ENCODE results near the gene KLHDC10.

KLHDC10 gene

DNA sequence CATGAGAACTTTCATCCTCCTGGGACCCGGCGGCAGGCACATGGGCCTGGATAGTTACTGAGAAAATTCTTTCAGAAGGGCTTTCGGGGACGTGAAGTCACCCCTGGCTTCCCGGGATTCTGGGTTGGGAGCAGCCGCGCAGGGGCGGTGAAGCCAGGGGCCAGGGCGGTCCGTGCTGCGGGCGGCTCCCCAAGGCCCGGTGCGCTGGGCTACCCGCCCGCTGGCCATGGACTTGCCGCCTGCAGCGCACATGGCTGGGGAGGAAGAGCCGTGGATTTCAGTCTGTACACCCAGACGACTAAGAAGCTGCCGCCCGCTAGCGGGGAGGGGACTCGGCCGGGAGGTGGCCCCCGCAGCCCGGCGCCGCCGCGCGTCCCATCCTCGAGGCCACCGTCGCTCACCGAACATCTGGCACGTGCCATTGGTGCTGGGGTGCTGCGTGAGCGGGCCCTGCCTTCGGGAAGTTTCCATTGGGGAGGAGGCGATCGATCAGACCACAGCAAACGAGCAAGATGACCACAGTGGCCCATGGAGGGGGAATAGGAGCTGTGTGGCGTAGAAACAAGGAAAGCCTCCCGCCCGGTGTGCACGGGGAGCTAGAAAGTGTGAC, 70.3 kb downstream of the KLHDC10 start:
- TF ChIP-seq, protein P1, sequence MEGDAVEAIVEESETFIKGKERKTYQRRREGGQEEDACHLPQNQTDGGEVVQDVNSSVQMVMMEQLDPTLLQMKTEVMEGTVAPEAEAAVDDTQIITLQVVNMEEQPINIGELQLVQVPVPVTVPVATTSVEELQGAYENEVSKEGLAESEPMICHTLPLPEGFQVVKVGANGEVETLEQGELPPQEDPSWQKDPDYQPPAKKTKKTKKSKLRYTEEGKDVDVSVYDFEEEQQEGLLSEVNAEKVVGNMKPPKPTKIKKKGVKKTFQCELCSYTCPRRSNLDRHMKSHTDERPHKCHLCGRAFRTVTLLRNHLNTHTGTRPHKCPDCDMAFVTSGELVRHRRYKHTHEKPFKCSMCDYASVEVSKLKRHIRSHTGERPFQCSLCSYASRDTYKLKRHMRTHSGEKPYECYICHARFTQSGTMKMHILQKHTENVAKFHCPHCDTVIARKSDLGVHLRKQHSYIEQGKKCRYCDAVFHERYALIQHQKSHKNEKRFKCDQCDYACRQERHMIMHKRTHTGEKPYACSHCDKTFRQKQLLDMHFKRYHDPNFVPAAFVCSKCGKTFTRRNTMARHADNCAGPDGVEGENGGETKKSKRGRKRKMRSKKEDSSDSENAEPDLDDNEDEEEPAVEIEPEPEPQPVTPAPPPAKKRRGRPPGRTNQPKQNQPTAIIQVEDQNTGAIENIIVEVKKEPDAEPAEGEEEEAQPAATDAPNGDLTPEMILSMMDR (IDR thresholded peaks at IDR 0.05; ENCODE audit: borderline replicate concordance, extremely low read depth, low read length, poor library complexity, severe bottlenecking) = no peak
- no peak for TF ChIP-seq EZH2 (IDR thresholded peaks at IDR 0.05; ENCODE audit: borderline replicate concordance, low read depth, low read length, severe bottlenecking)
- H2AFZ ChIP-seq (ENCODE audit: low read depth, low read length) = no peak overlapping the region
- no peak for DNase-seq
- H3K79me2 ChIP-seq (ENCODE audit: insufficient read depth, low read length) = no peaks in the 10 kb centered on the region
- H3K4me3 ChIP-seq (ENCODE audit: low read depth in 1 of 2, low read length in 2 of 2) = no peak overlapping the region
- H3K9me3 ChIP-seq (ENCODE audit: insufficient read depth, low read length, severe bottlenecking) = no peaks in the 10 kb centered on the region
- H3K36me3 ChIP-seq (ENCODE audit: insufficient read depth, low read length) = peaks cover 31% of the 10 kb centered on the region
- ATAC-seq (ENCODE audit: insufficient read depth, low read depth) = no peak
- no peak overlapping the region for H3K9ac ChIP-seq (ENCODE audit: low read depth, low read length)
- 0 out of 2 replicates have a peak, but pooled peaks cover 4% of the 10 kb centered on the region for H4K20me1 ChIP-seq (ENCODE audit: insufficient read depth, low read length)
- no peak overlapping the region for H3K27ac ChIP-seq (ENCODE audit: low read length)
- no peaks in the 10 kb centered on the region for H3K27me3 ChIP-seq (ENCODE audit: insufficient read depth, low read length, poor library complexity)
- no peak overlapping the region for H3K4me2 ChIP-seq (ENCODE audit: insufficient read depth, low read length)
- no peaks in the 10 kb centered on the region for H3K4me1 ChIP-seq (ENCODE audit: insufficient read depth, low read length)

DNA sequence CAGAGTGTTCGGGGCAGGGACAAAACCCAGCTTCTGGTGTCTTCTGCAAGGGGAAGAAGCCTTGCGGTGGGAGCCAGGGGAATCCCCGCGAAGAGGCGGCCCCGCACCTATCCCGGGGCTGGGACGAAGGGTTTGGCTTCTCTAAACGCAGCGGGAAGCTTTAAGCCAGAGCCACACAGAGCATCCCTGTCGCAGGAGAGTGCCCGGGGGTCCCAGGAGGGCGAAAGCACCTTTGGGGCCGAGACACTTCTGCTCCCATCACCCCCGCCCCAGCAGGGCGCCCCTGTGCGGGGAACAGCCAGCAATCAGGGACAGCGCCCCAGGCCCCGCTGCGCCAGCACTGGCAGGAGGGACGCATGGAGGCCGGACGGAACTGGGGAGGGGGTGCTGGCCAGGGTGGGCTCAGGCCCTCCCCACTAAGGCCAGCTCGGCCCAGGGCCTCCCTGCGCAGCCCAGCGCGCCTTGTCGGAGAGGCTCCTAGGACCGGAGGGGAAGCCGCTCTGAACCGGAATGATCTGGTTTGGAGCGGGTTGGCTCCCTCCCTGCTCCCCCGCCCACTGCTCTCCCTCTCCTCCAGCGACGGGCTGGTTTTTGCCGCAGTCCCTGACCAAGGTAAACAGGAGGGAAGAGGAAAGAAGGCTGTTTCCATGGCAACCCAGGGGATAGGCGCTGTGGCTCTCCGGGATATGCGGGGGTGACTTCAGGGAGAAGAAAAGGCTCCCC, 71.0 kb downstream of the KLHDC10 start:
- Histone ChIP-seq H3K4me2 (ENCODE audit: insufficient read depth, low read length) (no peak overlapping the region), H2AFZ (ENCODE audit: low read depth, low read length) (no peak overlapping the region), H3K9me3 (ENCODE audit: insufficient read depth, low read length, severe bottlenecking) (no peaks in the 10 kb centered on the region), H3K27ac (ENCODE audit: low read length) (no peak overlapping the region), H3K4me3 (ENCODE audit: low read depth in 1 of 2, low read length in 2 of 2) (no peak overlapping the region), H3K27me3 (ENCODE audit: insufficient read depth, low read length, poor library complexity) (no peaks in the 10 kb centered on the region), H3K79me2 (ENCODE audit: insufficient read depth, low read length) (no peaks in the 10 kb centered on the region), H4K20me1 (ENCODE audit: insufficient read depth, low read length) (0 out of 2 replicates have a peak, but pooled peaks cover 4% of the 10 kb centered on the region), H3K9ac (ENCODE audit: low read depth, low read length) (no peak overlapping the region), H3K36me3 (ENCODE audit: insufficient read depth, low read length) (peaks cover 26% of the 10 kb centered on the region), H3K4me1 (ENCODE audit: insufficient read depth, low read length) (no peaks in the 10 kb centered on the region)
- ATAC-seq (ENCODE audit: insufficient read depth, low read depth) = no peak
- no peak for DNase-seq
- TF ChIP-seq, protein P1 (IDR thresholded peaks at IDR 0.05; ENCODE audit: borderline replicate concordance, extremely low read depth, low read length, poor library complexity, severe bottlenecking) = no peak
- no peak for TF ChIP-seq EZH2 (IDR thresholded peaks at IDR 0.05; ENCODE audit: borderline replicate concordance, low read depth, low read length, severe bottlenecking)

DNA sequence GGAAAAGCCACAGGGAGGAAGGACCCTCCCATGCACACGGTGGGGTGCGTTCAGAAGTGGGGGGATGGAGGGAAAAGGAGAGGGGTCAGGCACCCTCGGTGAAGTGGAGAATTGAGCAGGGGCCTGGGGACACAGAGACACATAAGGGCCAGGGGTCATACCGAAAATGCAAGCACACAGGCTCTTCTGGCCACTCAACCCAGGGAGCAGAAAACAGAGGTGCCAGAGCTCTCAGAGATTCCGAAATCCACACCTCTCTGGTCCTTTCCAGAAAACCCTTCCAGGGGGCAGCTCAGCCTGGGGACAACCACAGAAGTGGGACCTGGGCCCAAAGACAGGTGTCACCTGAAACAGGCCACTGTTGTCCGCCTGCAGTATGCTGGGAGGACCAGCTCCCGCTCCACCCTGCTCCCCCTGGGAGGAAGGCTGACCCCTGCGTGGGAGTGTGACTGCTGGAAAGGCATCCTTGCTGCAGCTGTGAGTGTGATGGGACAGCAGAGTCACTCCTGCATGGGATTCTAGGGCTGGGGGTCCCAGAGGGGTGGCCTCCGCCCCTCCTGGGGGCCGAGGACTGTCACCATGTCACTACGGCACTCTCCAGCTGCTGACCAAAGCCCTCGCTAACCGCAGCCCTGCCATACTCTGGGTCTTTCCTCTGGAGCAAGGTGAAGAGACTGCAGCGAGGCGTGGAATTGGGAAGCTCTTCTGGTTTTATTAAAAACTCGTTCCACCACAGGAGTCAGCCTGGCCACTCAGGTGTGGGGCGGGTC, 71.7 kb downstream of the KLHDC10 start:
- Histone ChIP-seq H3K4me3 (ENCODE audit: low read depth in 1 of 2, low read length in 2 of 2) (no peak overlapping the region), H3K9me3 (ENCODE audit: insufficient read depth, low read length, severe bottlenecking) (no peaks in the 10 kb centered on the region), H3K4me2 (ENCODE audit: insufficient read depth, low read length) (no peak overlapping the region), H3K79me2 (ENCODE audit: insufficient read depth, low read length) (no peaks in the 10 kb centered on the region), H3K9ac (ENCODE audit: low read depth, low read length) (no peak overlapping the region), H3K27me3 (ENCODE audit: insufficient read depth, low read length, poor library complexity) (no peaks in the 10 kb centered on the region), H3K4me1 (ENCODE audit: insufficient read depth, low read length) (no peaks in the 10 kb centered on the region), H2AFZ (ENCODE audit: low read depth, low read length) (no peak overlapping the region), H3K36me3 (ENCODE audit: insufficient read depth, low read length) (peaks cover 18% of the 10 kb centered on the region), H4K20me1 (ENCODE audit: insufficient read depth, low read length) (0 out of 2 replicates have a peak, but pooled peaks cover 4% of the 10 kb centered on the region), H3K27ac (ENCODE audit: low read length) (no peak overlapping the region)
- TF ChIP-seq EZH2 (IDR thresholded peaks at IDR 0.05; ENCODE audit: borderline replicate concordance, low read depth, low read length, severe bottlenecking) = no peak
- TF ChIP-seq, protein P1 (IDR thresholded peaks at IDR 0.05; ENCODE audit: borderline replicate concordance, extremely low read depth, low read length, poor library complexity, severe bottlenecking) = no peak
- ATAC-seq (ENCODE audit: insufficient read depth, low read depth) = no peak
- DNase-seq = no peak
